Gastroesophageal sphincter (tissue), 3 donors: ENCODE data around the gene GFPT2.

Source experiments
- POLR2A ChIP-seq, 2 donors: fragments of 450-650 bp; IDR thresholded peaks; one replicate each; pipeline ENCODE4 v1.6.1; 2017; ENCODE audit warnings: antibody characterized with exemption in 2 of 2, mild to moderate bottlenecking in 2 of 2, moderate library complexity in 1 of 2
- TF ChIP-seq, protein P1 (sequence below), 4 experiments: fragments of 200-600 bp in 2 of 4; fragments of 450-650 bp in 2 of 4; sonication (generic) in 1 of 4; IDR thresholded peaks; one replicate each; pipeline ENCODE4 v1.5.1; 2017 to 2019; ENCODE audit warnings: antibody characterized with exemption in 4 of 4, mild to moderate bottlenecking in 2 of 4, moderate library complexity in 2 of 4

DNA sequence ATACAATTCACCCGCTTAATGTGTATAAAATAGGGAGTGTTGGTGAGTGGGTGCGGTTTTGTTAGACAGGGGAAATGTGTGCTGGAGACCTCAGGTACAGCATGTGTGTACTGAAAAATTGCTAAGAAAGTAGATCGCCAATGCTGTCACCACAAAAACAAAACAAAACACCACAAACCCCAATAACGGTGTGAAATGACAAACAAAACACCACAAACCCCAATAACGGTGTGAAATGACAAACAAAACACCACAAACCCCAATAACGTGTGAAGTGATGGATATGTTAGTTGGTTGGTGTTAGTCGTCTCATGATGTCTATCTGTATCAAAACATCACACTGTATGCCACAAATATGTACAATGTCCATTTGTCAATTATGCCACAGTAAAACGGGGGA, 14.2 kb upstream of the GFPT2 start:
- TF ChIP-seq, protein P1, sequence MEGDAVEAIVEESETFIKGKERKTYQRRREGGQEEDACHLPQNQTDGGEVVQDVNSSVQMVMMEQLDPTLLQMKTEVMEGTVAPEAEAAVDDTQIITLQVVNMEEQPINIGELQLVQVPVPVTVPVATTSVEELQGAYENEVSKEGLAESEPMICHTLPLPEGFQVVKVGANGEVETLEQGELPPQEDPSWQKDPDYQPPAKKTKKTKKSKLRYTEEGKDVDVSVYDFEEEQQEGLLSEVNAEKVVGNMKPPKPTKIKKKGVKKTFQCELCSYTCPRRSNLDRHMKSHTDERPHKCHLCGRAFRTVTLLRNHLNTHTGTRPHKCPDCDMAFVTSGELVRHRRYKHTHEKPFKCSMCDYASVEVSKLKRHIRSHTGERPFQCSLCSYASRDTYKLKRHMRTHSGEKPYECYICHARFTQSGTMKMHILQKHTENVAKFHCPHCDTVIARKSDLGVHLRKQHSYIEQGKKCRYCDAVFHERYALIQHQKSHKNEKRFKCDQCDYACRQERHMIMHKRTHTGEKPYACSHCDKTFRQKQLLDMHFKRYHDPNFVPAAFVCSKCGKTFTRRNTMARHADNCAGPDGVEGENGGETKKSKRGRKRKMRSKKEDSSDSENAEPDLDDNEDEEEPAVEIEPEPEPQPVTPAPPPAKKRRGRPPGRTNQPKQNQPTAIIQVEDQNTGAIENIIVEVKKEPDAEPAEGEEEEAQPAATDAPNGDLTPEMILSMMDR (IDR thresholded peaks at IDR 0.05), result no peak
- TF ChIP-seq POLR2A (IDR thresholded peaks at IDR 0.05), result no peak
